D341Med (cell line): ENCODE measurements around the gene TMEM79.
A peak's percentile ranks its signal among the peaks of the same experiment; 100 is the strongest.

Experiments used
- DNase-seq: peaks from one replicate; pipeline ENCODE4 v3.0.0; 2012; ENCODE audit warnings: low spot score

Gene TMEM79

GRCh38 chr1:156284112-156284511, at the start of gene TMEM79:
Gene TMEM79 (plus strand): TSS chr1:156284325. CDS start chr1:156285227, 902 bp downstream.
- no peak for DNase-seq

- DNase-seq: no peak
Observed at GRCh38 chr1:156236164-156236563, 48.0 kb upstream of the TMEM79 start.

- no peak for DNase-seq
Observed at GRCh38 chr1:156238248-156238647, 45.9 kb upstream of the TMEM79 start.

GRCh38 chr1:156241311-156241811, 42.8 kb upstream of the TMEM79 start:
- no peak for DNase-seq

GRCh38 chr1:156241926-156242325, 42.2 kb upstream of the TMEM79 start, which contains the start of gene BGLAP:
Gene BGLAP (plus strand): TSS chr1:156242184. CDS start chr1:156242232, 48 bp downstream.
- no peak for DNase-seq

- peak; percentile 49 for DNase-seq
Observed at GRCh38 chr1:156242738-156243137, 41.4 kb upstream of the TMEM79 start.

- no peak for DNase-seq
Observed at GRCh38 chr1:156244126-156244525, 40.0 kb upstream of the TMEM79 start.

- peak; percentile 50 for DNase-seq
Observed at GRCh38 chr1:156244712-156245111, 39.4 kb upstream of the TMEM79 start.

- DNase-seq: peak; percentile 63
Observed at GRCh38 chr1:156245451-156246232, 38.5 kb upstream of the TMEM79 start.

GRCh38 chr1:156246241-156246780, 37.8 kb upstream of the TMEM79 start:
- DNase-seq: no peak

- peak; percentile 57 for DNase-seq
Observed at GRCh38 chr1:156246781-156247459, 37.2 kb upstream of the TMEM79 start.

GRCh38 chr1:156247460-156248322, 36.4 kb upstream of the TMEM79 start, which contains the start of gene PAQR6:
Gene PAQR6 (minus strand): TSS chr1:156248056. CDS start chr1:156246731, 1,325 bp downstream.
- DNase-seq: peak; percentile 59

GRCh38 chr1:156248323-156248683, 35.8 kb upstream of the TMEM79 start:
- DNase-seq: no peak

GRCh38 chr1:156249593-156249992, 34.5 kb upstream of the TMEM79 start:
- no peak for DNase-seq

GRCh38 chr1:156251527-156251926, 32.6 kb upstream of the TMEM79 start:
- DNase-seq: no peak

GRCh38 chr1:156253634-156254033, 30.5 kb upstream of the TMEM79 start:
- no peak for DNase-seq

- DNase-seq: no peak
Observed at GRCh38 chr1:156257711-156258110, 26.4 kb upstream of the TMEM79 start.

GRCh38 chr1:156258859-156259258, 25.3 kb upstream of the TMEM79 start:
- DNase-seq: no peak

GRCh38 chr1:156259805-156260204, 24.3 kb upstream of the TMEM79 start:
- DNase-seq: no peak

GRCh38 chr1:156260896-156261295, 23.2 kb upstream of the TMEM79 start:
- no peak for DNase-seq

GRCh38 chr1:156262461-156263287, 21.5 kb upstream of the TMEM79 start:
- no peak for DNase-seq
